Pons (tissue), 1 donor: Measurements from ENCODE around the gene GPR157.
"Not testable (repeated sequence)": the region's sequence is repeated elsewhere in the genome, so short reads cannot be mapped to it uniquely, and the experiment has no call there.

Source experiments
- DNase-seq: peaks from one replicate; pipeline ENCODE4 v3.0.0-alpha.2; 2016; ENCODE audit warnings: low spot score

The GPR157 gene

DNA sequence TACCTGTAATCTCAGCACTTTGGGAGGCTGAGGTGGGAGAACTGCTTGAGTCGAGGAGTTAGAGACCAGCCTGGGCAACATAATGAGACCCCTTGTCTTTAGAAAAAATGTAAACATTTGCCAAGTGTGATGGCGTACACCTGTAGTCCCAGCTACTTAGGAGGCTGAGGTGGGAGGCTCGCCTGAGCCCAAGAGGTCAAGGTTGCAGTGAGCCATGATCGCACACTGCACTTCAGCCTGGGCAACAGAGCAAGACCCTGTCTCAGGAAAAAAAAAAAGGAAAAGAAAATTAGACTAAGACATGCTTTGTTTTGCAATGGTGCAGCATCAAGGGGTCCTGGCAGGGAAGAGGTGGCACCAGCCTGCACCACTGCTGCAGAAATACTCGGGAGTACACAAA lies 16.8 kb upstream of the GPR157 start:
- DNase-seq, result no peak

DNA sequence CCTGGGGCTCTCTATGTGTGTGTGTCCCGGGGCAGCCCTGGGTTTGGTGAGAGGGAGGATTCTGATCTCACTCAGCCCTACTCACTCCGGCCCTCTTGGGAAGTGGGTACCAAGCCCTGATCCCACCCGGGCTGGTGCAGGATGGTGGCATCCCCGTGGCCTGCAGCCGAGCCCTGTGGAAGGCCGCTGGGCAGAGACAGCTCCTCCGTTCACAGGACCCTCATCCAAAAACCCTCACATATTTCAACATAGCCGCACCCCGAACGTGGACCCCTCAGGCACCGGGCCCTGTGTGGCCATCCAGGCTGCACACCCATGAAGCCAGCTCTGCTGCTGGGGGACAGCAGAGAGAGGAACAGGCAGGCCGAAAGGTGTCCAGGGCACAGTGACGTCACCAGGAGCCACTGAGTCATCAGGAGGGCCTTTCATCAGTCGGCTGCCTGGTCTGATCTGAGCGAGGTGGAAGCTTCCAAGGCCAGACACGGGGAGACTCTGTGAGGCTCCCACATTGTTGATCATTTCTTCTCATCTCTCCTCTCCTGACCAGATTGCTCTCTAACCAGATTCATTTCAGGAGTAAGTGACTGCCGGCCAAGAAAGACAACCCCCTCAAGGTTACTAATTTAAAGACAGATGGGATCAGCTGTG lies 16.2 kb upstream of the GPR157 start:
- no peak for DNase-seq

DNA sequence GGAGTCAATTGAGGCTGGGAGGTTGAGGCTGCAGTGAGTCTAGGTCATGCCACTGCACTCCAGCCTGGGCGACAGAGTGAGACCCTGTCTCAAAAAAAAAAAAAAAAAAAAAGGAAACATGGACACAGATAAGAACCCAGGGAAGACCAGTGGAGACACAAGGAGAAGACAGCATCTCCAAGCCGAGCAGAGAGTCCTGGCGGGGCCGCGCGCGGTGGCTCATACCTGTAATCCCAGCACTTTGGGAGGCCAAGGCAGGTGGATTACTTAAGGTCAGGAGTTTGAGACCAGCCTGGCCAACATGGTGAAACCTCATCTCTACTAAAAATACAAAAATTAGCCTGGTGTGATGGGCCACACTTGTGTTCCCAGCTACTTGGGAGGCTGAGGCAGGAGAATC lies 15.6 kb upstream of the GPR157 start:
- DNase-seq, result not testable (repeated sequence)

DNA sequence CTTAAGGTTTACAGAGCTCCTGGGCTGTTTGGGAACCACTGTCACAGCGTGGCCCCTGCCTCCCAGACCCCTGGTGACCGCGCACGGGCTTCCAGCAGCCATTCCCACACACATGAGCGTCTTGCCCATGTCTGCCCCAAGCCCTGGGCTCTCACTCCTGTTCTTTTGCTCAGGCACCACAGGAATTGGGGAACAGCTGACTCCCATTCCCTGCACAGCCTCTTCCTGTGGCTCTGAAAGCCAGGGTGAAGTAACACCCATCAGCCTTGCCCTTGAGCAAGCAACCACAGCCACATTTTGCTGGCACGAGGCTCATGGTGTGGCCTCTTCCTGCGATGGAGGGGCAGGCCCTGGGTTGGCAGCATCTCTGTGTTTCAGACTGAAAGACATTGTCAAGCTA lies 14.3 kb upstream of the GPR157 start:
- no peak for DNase-seq

DNA sequence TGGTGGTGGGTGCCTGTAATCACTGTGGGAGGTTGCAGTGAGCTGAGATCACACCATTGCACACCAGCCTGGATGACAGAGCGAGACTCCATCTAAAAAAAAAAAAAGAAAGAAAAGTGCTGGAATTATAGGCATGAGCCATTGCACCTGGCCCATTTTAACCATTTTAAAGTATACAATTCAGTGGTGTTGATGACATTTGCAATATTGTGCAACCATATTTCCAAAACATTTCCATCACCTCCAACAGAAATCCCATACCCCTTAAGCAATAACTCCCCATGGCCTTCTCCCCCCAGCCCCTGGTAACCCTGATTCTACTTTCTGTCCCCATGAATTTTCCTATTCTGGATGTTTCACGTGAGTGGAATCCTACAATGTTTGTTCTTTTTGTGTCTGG lies 11.0 kb upstream of the GPR157 start:
- no peak for DNase-seq

DNA sequence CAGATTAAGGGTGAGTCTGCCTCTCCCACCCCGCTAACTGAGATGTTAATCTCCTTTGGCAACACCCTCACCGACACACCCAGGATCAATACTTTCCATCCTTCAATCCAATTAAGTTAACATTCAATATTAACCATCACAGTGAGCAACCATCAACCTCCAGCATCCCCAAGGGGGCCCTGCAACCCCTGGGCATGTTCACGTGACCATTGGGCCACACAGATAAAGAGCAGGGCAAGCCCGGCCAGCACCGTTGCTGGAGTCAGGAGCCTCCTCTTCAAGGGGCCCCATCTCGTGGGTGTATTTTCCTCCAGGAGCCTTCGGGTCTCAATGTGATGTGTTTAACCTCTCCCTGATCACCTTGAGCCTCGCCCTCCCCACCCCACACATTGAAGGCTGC lies 8.0 kb upstream of the GPR157 start:
- DNase-seq, result no peak

DNA sequence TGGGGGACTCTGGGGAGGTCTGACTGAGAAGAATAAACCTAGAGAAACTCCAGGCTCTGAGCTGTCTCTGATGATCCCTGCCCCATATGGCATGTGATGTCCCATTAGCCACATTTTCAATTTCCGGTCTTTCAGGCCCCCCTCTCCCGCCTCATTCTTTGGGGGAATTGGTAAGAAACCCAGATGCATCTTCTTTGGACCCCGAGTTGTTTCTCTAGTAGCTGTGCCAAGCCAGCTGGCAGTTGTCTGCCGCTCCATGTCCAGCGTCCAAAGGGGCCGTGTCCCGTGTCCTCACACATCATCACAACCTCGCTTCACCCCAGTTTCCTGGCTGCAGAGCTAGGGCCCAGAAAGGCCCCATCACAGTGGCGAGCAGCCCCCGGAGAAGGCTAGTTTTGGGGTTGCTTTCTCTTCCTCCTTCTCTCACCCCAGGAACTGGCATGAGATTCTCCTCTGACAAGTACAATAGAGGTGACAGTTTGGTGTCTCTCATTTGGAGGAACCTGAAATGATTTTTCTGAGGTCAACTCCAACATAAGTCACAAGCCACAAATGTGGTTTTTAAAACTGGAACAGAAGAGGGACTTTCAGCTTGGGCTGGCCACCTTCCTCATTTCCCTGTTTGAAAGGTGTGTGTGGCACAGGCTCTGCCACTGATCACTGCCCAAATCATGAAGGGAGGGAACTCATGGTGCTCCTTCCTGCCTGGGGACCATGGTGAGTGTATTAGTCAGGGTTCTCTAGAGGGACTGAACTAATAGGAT lies 6.4 kb upstream of the GPR157 start:
- no peak for DNase-seq

DNA sequence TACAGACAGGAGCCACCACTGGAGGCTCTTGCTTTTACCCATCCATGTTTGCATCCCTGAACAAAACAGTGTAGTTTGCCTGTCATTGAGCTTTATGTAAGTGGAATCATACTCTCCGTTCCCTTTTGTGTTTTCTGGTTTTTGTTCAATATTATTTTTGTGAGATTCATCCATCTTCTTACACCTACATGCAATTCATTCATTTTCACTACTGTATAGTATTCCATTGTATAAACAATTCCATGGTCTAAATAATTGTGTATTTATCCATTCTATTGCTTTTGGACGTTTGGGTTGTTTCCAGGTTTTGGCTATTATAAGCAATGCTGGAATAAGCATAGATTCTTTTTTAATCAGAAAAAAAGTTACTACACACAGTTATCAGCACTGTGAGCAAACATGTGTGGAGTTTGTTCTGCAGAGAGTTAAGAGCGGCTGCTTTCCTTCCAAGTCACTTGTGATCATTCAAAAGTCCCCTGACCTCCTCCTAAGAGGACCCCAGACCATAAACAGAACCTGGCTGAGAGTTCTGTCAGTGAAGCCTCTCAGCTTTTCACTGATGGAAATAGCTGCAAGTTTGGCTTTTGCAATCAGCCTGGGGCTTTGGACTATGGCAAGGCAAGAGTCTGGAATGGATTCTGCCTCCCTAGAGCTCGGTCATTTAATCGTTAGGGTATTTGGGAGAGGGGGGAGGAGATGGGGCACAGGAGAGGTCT lies 5.1 kb upstream of the GPR157 start:
- DNase-seq, result no peak

DNA sequence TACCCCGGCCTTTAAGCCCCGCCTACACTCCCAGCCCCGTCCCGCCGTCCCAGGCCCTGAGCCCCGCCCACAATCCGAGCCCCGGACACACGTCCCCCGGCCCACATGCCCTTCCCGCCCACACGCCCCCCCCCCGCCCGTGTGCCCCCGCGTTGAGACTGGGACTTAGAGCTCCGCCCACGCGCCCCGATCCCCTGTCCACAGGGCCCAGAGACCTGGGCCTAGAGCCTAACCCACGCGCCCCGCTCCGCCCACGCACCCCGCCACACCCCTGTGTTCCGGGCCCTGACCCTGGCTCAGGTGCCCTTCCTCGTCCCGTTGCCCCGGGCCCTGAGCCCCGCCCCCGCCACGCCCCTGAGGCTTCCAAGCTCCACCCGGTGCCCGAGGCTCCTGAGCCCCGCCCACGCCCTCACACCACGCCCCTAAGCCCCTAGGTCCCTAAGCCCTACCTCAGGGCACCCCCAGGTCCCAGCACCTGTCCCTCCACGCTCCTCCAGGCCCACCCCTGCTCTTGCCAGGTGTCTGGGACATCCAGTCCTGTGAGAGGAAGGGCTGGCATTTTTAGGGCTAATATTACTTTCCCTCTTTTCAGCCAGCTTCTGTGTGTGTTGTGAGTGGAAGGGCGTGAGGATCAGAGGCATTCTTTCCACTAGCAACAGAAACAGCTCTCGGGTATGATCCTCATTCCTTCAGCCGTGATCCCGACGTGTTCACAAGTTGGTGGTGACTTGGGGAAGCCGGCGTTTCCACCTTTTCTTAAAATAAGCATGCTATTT lies 552 bp upstream of the GPR157 start:
- DNase-seq, result peak; percentile 15

DNA sequence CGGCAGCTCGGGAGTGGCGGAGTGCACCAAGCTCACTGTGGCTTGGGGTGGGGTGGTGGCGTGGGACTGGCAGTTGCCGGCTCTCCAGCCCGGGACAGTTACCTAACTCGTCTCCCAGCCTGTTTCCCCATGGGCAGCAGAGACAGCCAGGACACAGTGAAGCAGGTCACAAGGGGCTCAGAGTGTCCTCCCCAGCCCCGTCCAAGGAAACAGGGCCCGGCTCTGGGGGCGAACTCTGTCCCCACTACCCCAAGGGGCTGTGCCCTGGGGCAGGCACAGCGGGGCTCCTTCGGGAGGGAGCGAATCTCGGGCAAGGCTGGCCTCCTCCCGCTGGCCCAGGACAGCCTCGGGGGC lies 759 bp downstream of the GPR157 start:
- no peak for DNase-seq

DNA sequence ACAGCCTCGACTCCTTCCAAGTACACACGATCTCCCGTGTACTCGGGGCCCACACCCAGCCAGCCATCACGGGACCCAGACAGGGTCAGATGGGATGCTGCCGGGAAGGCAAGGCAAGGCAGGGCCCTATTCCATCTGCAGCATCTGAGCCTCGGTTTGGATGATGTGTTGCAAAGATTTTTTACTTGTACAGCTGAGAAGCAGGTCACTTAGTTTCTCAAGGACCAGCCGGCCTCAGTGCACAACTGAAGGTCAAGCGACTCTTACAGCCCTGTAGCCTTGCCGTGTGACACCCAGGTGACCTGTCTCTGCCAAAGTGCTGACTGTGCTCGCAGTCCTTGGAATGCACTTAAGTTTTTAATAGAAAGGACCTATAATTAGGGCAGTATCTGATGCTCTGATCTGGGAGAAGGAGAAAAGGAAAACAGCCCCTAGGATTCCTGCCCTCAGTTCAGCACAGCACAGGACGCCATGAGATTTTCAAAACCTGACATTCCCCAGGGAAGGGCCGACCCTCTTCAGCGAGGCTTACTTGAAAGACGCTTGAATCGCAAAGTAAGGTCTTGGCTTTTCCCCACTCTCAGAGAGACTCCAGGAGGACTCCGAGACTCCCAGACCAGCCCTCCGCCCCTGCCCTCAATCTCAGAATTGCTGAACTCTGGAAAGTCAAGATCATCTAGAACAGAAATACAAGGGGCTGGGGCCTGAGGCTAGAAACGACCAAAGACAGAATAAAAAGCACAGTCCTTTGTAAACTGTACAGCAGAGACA lies 1.3 kb downstream of the GPR157 start:
- no peak for DNase-seq

DNA sequence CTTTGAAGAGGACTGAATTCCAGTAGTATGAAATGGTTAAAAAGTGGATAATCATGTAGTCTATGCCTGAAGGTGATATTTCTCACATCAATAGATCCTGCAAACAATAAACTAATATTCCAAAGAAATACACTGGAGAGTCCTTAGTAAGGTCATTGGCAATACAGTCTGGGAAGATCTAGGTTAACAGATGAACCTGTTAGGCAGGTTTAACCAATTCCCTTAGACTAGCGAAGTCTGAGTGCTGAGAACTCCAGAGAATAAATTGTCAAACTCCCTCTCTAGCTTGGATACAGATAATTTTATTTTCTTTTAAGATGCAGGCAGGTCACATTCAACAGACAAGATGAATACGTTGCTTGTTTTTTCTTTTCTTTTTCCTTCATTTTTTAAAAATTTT lies 2.4 kb downstream of the GPR157 start:
- no peak for DNase-seq

DNA sequence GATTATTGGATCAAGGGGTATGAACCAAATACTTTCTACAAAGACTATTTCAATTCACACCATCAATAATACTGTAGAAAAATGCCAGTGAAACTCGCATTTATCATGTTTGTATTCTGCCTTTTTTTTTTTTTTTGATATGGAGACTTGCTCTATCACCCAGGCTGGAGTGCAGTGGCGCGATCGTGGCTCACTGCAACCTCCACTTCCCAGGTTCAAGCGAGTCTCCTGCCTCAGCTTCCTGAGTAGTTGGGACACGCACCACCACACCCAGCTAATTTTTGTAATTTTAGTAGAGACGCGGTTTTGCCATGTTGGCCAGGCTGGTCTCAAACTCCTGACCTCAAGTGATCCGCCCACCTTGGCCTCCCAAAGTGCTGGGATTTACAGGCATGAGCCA lies 3.1 kb downstream of the GPR157 start:
- not testable (repeated sequence) for DNase-seq

DNA sequence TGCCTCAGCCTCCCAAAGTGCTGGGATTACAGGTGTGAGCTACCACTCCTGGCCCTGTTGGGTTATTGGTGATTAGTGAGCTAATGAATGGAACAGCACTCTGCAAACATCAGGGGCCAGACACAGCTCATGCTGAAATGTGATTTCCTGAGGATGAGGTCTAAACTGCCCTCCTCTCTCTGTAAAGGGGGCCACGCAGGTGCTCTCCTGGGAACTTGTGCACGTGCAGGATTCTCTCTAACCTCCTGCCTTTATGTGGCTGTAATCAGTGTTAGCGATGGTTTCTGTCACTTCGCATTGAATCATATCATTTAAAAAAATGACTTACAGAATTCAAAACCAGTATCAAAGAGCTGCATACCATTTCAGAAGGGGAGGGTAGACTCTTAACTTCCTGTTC lies 3.6 kb downstream of the GPR157 start:
- no peak for DNase-seq

DNA sequence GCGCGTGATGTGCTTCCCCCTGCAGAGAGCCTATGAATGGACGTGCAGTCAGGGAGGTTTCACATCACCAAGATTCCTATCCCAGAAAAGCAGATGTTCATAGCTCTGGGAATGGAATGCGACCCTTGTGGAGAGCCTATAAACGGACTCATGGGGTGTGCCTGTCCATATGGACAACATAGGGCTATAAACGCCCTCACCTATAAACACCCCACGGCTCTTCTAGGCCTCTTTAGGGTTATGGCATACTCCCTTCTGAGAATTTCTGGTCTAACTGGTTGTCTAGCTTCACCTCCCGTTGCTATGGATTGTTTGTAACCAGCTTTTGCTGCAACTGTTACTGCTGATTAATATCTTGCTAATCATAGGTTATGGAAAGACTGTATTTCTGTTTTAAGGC lies 4.5 kb downstream of the GPR157 start:
- not testable (repeated sequence) for DNase-seq

DNA sequence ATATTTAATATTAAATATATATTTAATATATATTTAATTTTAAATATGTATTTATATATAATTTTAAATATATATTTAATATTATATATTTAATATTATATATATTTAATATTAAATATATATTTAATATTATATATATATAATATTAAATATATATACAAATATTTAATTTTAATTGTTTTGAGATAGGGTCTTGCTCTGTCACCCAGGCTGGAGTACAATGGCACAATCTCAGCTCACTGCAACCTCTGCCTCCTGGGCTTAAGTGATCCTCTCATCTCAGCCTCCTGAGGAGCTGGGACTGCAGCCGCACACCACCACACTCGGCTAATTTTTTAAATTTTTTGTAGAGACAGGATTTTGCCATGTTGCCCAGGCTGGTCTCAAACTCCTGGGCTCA lies 5.2 kb downstream of the GPR157 start:
- not testable (repeated sequence) for DNase-seq

DNA sequence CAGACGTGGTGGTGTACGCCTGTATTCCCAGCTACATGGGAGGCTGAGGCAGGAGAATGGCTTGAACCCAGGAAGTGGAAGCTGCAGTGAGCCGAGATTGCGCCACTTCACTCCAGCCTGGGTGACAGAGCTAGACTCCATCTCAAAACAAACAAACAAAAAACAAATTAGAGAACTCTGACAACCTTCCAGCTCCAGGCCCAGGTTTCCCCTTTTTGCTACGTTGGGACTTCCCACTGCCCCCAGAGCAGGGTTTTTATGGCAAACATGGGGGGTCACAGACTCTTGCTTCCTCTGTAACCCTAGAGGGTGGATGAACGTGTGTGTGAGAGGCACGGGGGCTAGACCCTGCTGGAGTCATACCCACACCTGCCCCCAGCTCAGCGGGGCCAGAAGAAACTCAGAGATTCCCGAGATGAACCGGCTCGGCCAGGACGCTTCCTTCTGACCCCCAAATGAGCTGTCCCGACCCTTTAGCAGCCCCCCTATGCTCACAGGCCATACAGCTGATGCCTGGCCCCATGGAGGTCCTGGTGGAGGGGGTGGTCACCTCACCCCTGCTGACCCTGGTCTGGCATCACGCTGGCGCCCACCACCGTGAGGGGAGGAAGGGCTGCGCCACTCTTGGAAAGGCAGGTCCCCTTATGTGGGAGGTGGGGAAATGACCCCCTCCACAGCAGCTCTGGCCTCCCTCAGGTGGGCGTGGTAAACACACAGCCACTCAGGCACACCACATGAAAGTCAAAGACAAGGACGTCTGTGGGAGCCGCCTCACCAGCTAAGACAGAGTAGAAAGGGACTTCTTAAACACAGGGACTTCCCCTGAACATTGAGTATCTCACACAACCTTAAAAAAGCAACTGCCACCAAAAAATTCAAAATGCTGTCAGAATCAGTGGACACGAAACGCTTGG lies 7.1 kb downstream of the GPR157 start:
- DNase-seq, result no peak

DNA sequence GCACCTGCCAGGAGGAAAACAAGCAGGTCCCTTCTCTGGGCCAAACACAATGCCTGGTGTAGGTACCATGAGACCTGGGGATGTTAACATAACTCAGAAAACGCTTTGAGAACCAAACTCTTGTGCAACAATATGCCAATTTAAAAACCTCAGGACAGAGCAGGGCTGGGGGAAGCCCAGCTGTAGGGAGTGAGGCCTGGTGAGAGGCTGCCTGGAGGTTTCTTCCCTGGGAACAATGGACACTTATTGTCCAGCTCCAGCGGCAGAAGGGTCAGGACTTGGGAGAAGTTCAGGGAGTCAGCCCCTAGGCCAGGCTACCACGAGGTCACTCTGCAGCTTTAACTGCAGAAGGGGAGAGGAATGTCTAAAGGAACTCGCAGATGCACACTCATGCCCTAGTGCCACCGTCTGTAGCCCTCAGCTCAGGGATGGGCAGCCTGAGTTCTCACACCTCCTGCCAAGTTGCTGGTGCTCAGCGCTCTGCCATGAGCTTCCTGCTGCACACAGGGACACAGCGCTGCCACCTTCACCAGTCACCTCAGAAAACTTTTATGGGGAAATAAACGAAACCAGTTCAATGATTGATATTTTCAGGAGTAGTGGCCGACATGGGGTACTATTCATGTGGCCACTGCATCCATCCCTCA lies 8.5 kb downstream of the GPR157 start:
- no peak for DNase-seq

DNA sequence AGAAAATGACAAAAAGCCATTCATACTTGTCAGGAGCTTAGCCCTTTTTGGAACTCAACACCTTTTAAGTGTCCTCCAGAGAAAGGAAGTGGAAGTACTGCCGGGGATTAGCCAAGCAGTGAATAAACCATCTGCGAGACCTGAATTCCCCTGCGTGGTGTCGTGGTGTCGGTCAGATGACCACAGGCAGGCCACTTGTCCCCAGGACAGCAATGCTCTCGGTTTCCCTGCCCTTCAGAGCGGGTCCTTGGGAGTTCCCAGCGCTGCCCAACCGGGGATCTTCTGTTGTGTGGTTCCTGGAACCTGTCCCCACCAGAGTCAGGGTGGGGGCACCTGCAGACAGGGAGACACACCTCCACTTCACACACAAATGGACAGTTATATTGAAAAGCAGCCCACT lies 9.2 kb downstream of the GPR157 start:
- no peak for DNase-seq

DNA sequence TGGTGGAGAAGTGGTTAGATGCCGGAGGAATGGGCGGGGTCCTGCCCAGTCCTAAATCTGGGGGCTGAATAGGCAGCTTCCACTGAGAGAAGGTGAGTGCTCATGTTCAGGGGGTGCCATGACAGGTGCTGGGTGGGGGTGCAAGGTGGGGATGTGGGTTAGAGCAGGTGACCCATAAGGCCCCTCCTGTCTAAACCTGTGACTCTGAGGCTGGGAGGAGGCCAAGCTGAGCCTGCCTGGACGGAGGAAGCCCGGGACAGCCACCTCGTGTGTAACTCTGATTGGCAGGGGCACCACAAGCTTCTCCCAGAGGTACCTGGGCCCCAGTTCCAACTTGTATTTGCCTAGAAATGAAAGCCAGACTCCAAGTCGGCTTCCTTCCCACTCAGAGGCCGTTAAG lies 10.7 kb downstream of the GPR157 start:
- DNase-seq, result no peak
